ENCODE results near the gene U2AF1L4. TPM values are rescaled to one million over a fixed set of nuclear protein-coding genes. Genes with fewer than 3 reads are reported as not detected.

The U2AF1L4 gene
- total RNA-seq, 1 experiment from 2014 or later: 14.3 TPM

DNA sequence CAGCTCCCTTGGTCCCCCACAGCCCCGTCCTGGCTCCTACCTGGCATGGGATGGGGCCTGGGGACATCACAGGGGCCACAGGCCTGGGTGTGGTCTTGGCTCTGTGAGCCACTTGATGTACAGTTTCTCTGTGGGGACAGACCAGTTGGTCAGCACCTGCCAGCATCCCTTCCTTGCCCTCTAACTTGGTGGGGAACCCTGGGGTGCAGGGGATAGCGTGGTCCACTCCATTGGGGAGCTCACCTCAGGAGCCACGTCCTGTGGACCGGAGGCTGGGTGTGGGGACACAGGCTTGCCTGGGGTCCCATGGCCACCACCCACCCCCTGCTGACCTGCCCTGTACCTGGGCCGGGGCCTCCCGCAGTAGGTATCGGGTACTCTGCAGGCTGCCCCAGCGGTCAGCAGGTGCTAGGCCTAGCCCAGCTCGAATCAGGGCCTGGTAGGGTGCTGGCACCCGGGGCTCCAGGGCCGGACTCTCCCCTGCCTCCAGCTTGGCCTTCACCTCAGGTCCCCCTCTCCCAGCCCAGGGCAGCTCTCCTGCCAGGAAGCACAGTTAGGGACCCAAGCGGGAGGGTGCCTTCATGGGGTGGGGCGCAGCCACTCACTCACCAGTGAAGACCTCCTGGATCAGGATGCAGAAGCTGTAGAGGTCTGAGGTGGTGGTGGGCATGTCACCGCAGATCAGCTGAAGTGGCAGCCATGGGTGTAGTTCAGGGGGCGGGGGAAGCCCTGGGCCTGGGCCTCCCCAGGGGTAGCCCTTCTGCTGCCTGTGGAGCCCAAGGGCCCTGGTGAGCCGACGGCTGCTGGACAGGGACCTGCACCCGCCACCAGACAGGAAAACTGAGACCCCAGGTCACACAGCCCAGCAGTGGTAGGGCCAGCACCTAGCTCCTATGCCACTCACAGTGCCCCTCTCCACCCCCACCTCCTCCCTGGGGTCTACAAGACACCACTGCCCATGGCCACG is 45.0 kb upstream of the U2AF1L4 start:
- no peak overlapping the region for H3K4me3 ChIP-seq
- TF ChIP-seq EZH2 (IDR thresholded peaks at IDR 0.05; ENCODE audit: low read depth): no peak
- TF ChIP-seq CTCF (conservative IDR thresholded peaks at IDR 0.05): no peak
- no peaks in the 10 kb centered on the region for H3K9me3 ChIP-seq (ENCODE audit: insufficient read depth, low read depth)
- ChIA-PET CTCF (no interaction called here), POLR2A (ENCODE audit: unreplicated experiment) (interaction anchor here (0.6 kb wide), 1 partner anchor 117 kb away, joined by 3 read pairs; no protein-coding TSS in a partner anchor)
- H3K4me1 ChIP-seq (replicated peaks; ENCODE audit: insufficient read depth): no peaks in the 10 kb centered on the region
- H3F3A ChIP-seq (ENCODE audit: insufficient read depth, low read depth): no peaks in the 10 kb centered on the region
- H3K27ac ChIP-seq: no peak overlapping the region
- intact Hi-C loops (cut with micrococcal nuclease; ENCODE audit: unreplicated experiment): no loop called here
- H3K9me2 ChIP-seq (ENCODE audit: insufficient read depth): no peaks in the 10 kb centered on the region
- no peaks in the 10 kb centered on the region for H4K20me1 ChIP-seq (ENCODE audit: insufficient read depth)
- H3K36me3 ChIP-seq (ENCODE audit: low read depth): no peaks in the 10 kb centered on the region
- H3K4me2 ChIP-seq: no peak overlapping the region
- H2AFZ ChIP-seq: no peak overlapping the region
- H3K79me2 ChIP-seq (ENCODE audit: low read depth): no peaks in the 10 kb centered on the region
- peaks cover 18% of the 10 kb centered on the region for H3K27me3 ChIP-seq (ENCODE audit: insufficient read depth, low read depth)
- DNase-seq: no peak
- BruUV-seq (replicated peaks): no TSS peak

- no peak overlapping the region for H3K4me2 ChIP-seq
- no peaks in the 10 kb centered on the region for H3K4me1 ChIP-seq (replicated peaks; ENCODE audit: insufficient read depth)
- no peaks in the 10 kb centered on the region for H3K9me2 ChIP-seq (ENCODE audit: insufficient read depth)
- TF ChIP-seq EZH2 (IDR thresholded peaks at IDR 0.05; ENCODE audit: low read depth) (no peak), CTCF (conservative IDR thresholded peaks at IDR 0.05) (no peak)
- no peak for DNase-seq
- no TSS peak for BruUV-seq (replicated peaks)
- ChIA-PET POLR2A (ENCODE audit: unreplicated experiment) (no interaction called here), CTCF (interaction anchor here (0.6 kb wide), 1 partner anchor 142 kb away, joined by 3 read pairs; no protein-coding TSS in a partner anchor)
- no peaks in the 10 kb centered on the region for H4K20me1 ChIP-seq (ENCODE audit: insufficient read depth)
- H3K27ac ChIP-seq: no peak overlapping the region
- intact Hi-C loops (cut with micrococcal nuclease; ENCODE audit: unreplicated experiment): no loop called here
- H3K27me3 ChIP-seq (ENCODE audit: insufficient read depth, low read depth): peaks cover 15% of the 10 kb centered on the region
- no peaks in the 10 kb centered on the region for H3K36me3 ChIP-seq (ENCODE audit: low read depth)
- H3K9me3 ChIP-seq (ENCODE audit: insufficient read depth, low read depth): no peaks in the 10 kb centered on the region
- no peaks in the 10 kb centered on the region for H3F3A ChIP-seq (ENCODE audit: insufficient read depth, low read depth)
- H2AFZ ChIP-seq: no peak overlapping the region
- H3K79me2 ChIP-seq (ENCODE audit: low read depth): no peaks in the 10 kb centered on the region
- no peak overlapping the region for H3K4me3 ChIP-seq
These were observed 44.2 kb upstream of the U2AF1L4 start for GRCh38 chr19:35789195-35789977.

DNA sequence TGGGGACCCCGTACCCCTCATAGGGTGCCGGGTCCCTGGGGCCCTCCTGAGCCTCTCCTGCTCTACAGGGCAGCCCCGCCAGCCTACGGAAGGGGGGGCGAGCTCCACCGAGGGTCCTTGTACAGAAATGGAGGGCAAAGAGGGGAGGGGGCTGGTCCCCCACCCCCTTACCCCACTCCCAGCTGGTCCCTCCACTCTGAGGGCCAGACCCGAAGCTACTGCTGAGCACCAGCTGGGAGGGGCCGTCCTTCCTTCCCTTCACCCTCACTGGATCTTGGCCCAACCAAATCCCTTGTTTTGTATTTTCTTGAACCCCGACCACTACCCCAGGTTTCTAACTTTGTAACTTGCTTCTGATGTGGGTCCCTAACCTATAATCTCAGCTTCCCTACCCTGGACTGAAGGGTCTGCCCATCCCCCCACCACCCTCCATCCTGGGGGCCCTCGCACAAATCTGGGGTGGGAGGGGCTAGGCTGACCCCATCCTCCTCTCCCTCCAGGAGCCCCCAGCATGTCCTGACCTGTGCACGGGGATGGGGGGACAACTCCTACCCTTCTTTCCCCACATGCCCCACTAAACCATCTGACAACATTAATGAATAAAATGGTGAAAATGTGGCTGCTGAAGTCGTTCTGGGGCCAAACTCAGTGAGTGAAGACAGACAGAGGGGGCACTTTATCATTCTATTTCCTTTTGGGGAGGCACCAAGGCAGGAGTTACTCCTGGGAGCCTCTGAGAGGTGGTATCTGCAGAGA is 43.2 kb upstream of the U2AF1L4 start:
- no peak for DNase-seq
- BruUV-seq (replicated peaks): no TSS peak

More for the DNA sequence above, 43.2 kb upstream of the U2AF1L4 start:
- no peaks in the 10 kb centered on the region for H4K20me1 ChIP-seq (ENCODE audit: insufficient read depth)
- CTCF ChIA-PET: no interaction called here
- H3K27ac ChIP-seq: no peak overlapping the region
- intact Hi-C loops (cut with micrococcal nuclease; ENCODE audit: unreplicated experiment): no loop called here
- no peaks in the 10 kb centered on the region for H3K79me2 ChIP-seq (ENCODE audit: low read depth)
- no peak overlapping the region for H2AFZ ChIP-seq
- no peaks in the 10 kb centered on the region for H3K9me3 ChIP-seq (ENCODE audit: insufficient read depth, low read depth)
- H3K4me3 ChIP-seq: no peak overlapping the region
- peaks cover 15% of the 10 kb centered on the region for H3K27me3 ChIP-seq (ENCODE audit: insufficient read depth, low read depth)
- POLR2A ChIA-PET (ENCODE audit: unreplicated experiment): interaction anchor here (0.6 kb wide), 1 partner anchor 534 kb away, joined by 6 read pairs; no protein-coding TSS in a partner anchor
- TF ChIP-seq EZH2 (IDR thresholded peaks at IDR 0.05; ENCODE audit: low read depth) (no peak), CTCF (conservative IDR thresholded peaks at IDR 0.05) (no peak)
- H3F3A ChIP-seq (ENCODE audit: insufficient read depth, low read depth): no peaks in the 10 kb centered on the region
- no peaks in the 10 kb centered on the region for H3K4me1 ChIP-seq (replicated peaks; ENCODE audit: insufficient read depth)
- H3K4me2 ChIP-seq: no peak overlapping the region
- H3K9me2 ChIP-seq (ENCODE audit: insufficient read depth): no peaks in the 10 kb centered on the region
- no peaks in the 10 kb centered on the region for H3K36me3 ChIP-seq (ENCODE audit: low read depth)
